ENCODE measurements around the gene EIF5A2.

Gene EIF5A2

GRCh38 chr3:170852324-170852723 is 56.1 kb downstream of the EIF5A2 start:
- no peak for DNase-seq (ENCODE audit: low read depth)

GRCh38 chr3:170848292-170848917 is 60.0 kb downstream of the EIF5A2 start:
- no peak for DNase-seq (ENCODE audit: low read depth)

DNA sequence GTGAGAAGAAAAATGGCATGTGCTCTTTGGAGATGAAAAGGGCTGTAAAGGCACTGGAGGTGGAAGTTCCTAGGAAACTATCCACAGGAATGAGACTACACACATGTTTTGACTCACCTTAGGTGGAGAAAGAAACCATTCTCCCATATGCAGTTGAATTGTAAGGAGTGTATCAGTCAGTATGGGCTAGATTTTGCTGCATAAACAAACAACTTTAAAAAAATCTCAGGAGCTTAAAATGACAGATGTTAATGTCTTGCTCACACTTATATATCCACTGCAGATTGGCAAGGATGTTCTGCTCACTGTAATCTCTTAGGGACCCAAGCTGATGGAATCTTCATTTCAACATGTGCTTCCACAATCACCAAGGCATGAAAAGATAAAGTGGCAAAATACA is 64.1 kb downstream of the EIF5A2 start:
- DNase-seq (ENCODE audit: low read depth): no peak

DNA sequence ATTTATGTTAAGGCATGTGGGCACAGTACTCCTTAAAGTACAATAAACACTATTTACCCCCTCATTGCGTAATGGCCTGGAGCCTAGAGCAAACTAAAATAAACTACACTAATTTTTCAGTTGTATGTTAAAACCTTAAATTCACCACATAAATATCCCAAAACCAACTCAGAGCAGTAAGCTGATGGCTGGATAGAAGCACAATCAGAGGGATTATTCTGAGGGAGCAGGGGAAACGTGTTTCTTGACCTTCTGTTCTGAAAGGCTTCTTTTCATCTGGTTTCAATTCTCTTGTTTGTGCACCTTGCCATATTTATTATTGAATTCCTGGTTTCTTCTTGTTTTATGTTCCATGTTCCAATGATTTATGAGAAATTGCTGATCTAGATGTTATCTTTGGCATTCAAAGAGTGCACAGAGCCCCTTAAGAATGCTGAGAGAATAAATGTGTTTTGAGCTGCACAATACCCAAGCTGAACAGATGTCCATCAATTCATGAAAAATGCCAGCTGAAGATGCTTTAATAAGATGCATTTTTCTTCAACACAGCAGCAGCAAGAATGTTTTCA is 68.1 kb downstream of the EIF5A2 start:
- no peak for DNase-seq (ENCODE audit: low read depth)

DNA sequence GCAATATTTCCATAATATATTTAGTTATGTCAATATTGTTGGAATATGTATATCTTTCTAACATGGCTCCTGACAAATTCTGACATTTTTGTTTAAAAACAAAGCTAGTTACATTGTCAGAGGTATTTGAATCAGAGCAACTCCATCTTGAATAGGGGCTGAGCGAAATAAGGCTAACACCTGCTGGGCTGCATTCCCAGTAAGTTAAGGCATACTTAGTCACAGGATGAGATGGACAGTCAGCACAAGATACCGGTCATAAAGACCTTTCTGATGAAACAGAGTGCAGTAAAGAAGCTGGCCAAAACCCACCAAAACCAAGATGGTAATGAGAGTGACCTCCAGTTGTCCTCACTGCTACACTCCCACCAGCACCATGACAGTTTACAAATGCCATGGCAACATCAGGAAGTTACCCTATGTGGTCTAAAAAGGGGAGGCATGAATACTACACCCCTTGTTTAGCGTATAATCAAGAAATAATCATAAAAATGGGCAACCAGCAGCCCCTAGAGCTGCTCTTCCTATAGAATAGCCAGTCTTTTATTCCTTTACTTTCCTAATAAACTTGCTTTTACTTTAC is 68.8 kb downstream of the EIF5A2 start:
- no peak for DNase-seq (ENCODE audit: low read depth)

All from HS-27A (cell line).